ENCODE data around the gene TRAPPC14. TPM values are rescaled to one million over a fixed set of nuclear protein-coding genes. Genes with fewer than 3 reads are reported as not detected.

Gene TRAPPC14
- total RNA-seq, 4 donors from 2014 or later: 2.6 to 6.7 (median 4.6) TPM

- TF ChIP-seq CTCF (IDR thresholded peaks at IDR 0.05; ENCODE audit: low read depth): no peak
These were observed 942 bp downstream of the TRAPPC14 start for GRCh38 chr7:100157334-100158228.

- TF ChIP-seq CTCF (IDR thresholded peaks at IDR 0.05; ENCODE audit: low read depth): no peak
These were observed 1.5 kb downstream of the TRAPPC14 start for GRCh38 chr7:100157069-100157333.

- no peak for TF ChIP-seq CTCF (IDR thresholded peaks at IDR 0.05; ENCODE audit: low read depth)
These were observed 2.0 kb downstream of the TRAPPC14 start for GRCh38 chr7:100156331-100157068.

- TF ChIP-seq CTCF (IDR thresholded peaks at IDR 0.05; ENCODE audit: low read depth): no peak
These were observed 2.8 kb downstream of the TRAPPC14 start for GRCh38 chr7:100155553-100156317.

- no peak for TF ChIP-seq CTCF (IDR thresholded peaks at IDR 0.05; ENCODE audit: low read depth)
These were observed 3.7 kb downstream of the TRAPPC14 start for GRCh38 chr7:100154651-100155491.

GRCh38 chr7:100153708-100154535 lies 4.6 kb downstream of the TRAPPC14 start:
- no peak for TF ChIP-seq CTCF (IDR thresholded peaks at IDR 0.05; ENCODE audit: low read depth)

Measured in subcutaneous adipose tissue (tissue), 4 donors.